Limb (tissue), 2 donors: Measurements from ENCODE around the gene PCDH1.

ENCODE experiments used
- DNase-seq, 2 donors: peaks; one replicate each; pipeline ENCODE4 v3.0.0-alpha.2; 2016; ENCODE audit errors: extremely low spot score in 2 of 2

PCDH1 gene

DNA sequence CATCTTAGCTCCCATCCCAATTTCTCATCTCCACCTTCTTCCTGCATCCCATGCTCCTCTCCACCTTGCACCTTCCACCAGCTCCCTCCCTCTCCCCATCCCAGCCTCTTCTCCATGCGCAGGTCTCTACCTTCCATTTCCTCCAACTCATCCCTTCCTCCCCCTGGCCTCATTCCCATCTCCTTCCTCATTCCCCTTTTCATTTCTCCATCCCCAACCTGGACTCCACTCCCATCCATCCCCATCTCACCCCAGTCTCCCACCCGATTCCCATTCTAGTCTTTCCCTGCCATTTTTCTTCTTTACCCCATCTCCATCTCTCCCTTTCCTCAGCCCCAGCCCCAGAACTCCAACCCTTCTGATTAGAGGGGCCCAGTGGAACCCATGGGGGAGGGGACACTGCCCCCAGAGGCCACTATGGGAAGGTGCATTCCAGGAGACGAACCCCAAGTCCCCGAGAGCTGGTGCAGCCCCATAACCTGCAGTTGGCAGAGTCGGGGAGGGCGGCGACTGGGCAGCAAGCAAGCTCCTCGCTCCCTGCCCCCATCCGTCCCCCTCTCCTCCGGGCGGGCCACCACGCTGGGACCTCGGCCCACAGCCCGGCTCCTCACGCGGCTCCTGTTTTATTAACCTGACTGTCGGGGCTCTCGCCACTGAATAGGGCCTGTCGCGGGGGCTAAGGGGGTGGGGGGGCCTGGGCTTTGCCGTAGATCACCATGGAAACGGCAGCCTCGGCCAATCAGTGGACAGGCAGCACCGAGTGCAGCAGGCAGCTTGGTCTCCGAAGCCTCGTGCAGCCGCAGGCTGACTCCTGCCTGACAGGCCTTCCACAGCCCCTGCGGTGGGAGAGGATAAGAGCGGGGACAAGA, 66.7 kb downstream of the PCDH1 start:
- DNase-seq = peak in 1 of 2 donors; percentile 79

DNA sequence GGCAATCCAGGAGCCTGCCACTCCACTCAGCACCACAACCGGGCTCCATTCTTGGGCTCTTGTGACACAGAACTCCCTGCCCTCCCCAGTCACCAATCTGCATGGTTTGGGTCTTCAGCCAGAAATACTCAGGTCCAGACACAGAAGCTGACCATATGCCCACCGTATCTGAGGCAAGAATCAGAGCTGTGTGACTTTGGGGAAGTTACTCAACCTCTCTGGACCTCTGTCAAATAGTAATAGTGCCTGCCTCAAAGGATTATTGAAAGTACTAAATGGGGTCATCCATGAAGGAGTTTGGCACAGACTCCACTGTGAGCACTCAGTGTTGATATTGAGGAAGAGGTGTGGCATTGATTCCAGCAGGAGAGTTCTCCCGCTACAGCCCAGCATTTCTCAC, 67.5 kb downstream of the PCDH1 start:
- DNase-seq = no peak

DNA sequence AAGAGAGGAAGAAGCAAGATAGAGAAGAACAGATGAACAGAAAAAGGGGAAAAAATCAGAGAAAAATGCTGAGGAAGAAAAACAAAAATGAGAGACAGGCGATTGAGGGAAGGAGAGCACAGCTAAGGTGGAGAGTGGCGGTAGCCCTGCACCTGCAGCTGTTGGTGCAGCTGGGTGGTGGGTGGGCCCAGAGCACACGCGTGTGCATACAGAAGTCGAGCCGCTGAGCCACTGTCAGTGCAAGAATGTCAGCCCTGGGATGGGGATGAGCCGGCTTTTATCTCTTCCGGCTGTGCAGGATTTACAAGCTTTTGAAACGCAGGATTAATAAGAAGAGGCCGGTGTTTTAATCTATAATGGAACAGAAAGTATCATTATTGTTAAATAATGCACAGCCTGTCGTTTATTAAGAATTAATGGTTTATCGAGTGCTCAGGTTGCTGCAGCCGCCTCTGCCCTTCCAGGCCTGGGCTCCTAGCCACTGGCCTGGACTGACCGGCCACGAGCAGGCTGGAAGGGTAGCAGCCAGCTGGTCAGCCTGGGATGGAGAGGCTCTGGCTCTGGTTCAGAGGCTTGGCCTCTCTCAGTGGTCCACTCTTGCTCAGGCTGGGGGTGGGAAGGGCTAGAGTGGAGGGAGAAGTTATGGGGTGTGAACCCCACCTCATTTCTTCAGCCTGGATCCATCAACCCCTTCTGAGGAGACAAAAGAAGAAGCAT, 68.7 kb downstream of the PCDH1 start:
- DNase-seq = no peak

DNA sequence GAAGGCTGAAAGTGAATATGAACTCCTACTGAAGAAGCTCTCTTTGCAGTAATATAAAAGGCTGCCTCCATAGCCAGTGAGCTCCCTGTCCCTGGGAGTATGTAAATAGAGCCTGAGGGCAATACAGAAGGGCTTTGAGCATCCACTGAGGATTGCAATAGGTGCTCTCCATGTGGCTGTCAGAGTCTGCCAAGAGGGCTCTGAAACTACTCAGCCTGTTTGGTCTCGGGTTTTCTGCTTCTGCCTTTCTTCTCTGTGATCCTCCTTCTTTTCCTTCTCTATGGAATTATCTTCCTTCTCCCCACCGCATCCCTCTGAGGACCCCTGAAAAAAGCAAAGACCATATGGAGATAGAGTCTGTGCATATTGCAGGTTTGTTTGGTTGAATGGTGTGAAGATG, 69.4 kb downstream of the PCDH1 start:
- no peak for DNase-seq

DNA sequence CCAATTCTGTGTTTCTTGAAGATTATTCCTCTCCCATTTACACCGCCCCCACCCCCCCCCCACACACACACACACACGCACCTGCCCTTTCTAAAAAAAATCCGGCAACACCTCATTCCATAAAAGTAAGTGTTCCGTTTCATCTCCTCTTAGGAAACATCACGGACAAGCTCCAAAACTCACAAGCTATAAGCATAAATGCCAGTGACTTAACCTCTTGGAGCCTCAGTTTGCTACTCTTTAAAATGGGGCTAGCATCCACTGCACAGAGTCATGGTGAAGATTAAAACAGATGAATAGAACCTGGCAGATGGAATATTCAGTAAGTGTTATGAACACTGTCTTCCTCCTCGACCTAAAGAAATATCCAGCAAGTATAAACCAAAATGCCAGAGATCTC, 70.5 kb downstream of the PCDH1 start:
- no peak for DNase-seq

DNA sequence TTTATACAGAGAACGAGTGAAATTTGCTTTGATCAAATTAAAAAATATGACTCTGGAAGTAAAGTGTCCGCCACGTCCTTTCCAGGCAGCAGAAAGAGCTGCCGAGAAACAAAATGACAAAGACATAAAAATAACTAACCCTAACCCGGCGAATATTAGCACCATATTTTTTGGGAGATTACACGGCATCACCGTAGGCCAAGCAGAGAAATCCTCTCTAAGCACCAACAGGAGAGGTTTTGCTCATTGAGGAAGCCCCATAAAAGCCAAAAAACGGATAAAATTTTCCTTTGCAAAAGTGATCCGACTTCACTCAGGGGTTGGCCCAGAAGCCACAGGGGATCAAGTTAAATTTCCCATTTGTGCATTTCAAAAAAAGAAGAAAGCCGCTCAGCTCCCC, 70.9 kb downstream of the PCDH1 start:
- DNase-seq = no peak

DNA sequence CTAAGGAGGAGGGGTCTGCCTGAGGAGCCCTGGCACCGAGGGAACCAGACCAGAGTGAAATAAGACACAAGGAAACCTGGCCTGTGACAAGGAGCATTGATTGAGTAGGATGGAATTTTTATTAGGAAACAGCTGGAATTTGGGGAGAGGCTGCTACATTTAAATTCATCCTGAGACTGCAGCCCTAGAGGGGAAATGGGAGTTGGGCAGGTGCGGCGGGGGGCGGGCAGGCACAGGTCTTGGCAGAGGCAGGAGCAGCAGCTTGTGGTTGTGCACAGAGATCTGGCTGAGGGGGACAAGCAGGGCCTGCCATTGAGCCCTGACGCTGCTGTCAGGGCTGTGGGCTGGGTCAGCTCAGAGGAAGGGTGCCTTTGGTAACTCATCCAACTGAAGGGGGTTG, 71.6 kb downstream of the PCDH1 start:
- no peak for DNase-seq

DNA sequence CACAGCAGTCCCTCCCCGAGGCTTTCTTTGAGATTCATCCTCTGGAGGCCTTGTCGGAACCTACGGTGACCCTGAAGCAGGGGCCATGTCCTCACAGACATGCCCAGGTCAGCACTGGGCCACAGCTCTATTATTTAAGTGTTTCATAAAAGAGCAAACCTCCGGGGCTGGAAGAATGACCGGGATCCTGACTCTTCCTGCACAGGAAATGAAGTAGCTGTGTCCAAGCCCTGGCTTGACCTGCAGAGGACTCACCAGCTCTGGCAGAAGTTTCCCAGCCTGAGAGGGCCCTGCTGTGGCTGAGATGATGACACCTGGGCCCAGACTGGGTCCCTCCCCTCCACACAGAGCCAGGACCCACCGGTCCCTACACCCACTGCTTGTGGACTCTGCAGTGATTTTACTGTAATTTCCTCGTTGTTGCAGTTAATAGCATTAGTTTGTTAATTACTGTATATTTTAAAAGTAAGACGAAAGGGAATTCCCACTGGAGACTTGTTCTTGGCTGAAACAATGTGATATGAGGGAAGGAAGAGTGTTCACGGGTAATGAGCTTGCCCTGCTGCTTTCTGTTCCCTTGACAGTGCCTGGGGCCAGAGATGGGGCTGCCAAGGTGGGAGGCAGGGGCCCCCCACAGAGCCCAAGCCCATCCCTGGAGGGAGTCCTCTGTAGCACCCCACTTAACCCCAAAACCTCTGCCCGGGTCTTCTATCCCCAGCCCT, 72.2 kb downstream of the PCDH1 start:
- no peak for DNase-seq

DNA sequence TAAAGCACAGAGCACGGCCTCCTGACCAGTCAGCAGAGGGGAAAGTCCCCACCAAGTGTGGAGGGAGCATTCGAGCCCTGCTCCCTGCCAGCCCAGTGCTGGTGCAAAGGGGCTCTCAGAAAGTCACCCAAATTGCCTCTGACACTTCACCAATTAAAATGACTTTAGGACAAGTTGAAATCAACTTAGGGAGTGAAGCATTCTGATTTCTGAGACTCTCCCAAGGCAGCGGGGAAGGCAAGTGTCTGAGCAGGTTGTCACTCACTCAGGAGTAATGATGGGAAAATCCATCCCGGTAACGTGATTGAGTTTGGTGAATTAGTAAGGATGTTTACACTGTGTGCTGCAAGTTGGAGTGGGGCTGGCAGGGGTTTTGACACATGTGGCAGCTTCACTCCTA, 73.7 kb downstream of the PCDH1 start:
- DNase-seq = no peak
